Vagina (tissue), 2 donors: ENCODE measurements around the gene DHX35. TPM values are rescaled to one million over a fixed set of nuclear protein-coding genes. Genes with fewer than 3 reads are reported as not detected.

Experiments
- DNase-seq, 2 donors: peaks; one replicate each; pipeline ENCODE4 v3.0.0-alpha.2; 2017; ENCODE audit errors: extremely low spot score in 2 of 2
- H3K27ac ChIP-seq: fragments of 200-600 bp; sonication (generic); one replicate; pipeline ENCODE4 v1.5.1; 2019
- H3K27me3 ChIP-seq: fragments of 200-600 bp; sonication (generic); one replicate; pipeline ENCODE4 v1.5.1; 2019
- H3K36me3 ChIP-seq, 2 donors: fragments of 200-600 bp; sonication (generic); one replicate each; pipeline ENCODE4 v1.5.1; 2017 to 2019
- H3K4me1 ChIP-seq: fragments of 200-600 bp; sonication (generic); one replicate; pipeline ENCODE4 v1.5.1; 2019
- H3K4me3 ChIP-seq, 2 donors: fragments of 200-600 bp; sonication (generic); 1 replicate in 1 of 2; 2 replicates in 1 of 2; pipeline ENCODE4 v1.5.1; 2016 to 2019
- H3K9me3 ChIP-seq: fragments of 200-600 bp; sonication (generic); one replicate; pipeline ENCODE4 v1.5.1; 2019
- CTCF ChIP-seq, 3 experiments: fragments of 450-650 bp in 2 of 3; fragments of 200-600 bp in 1 of 3; sonication (generic) in 1 of 3; IDR thresholded peaks; one replicate each; pipeline ENCODE4 v1.5.1; 2017 to 2019; ENCODE audit warnings: antibody characterized with exemption in 3 of 3, mild to moderate bottlenecking in 2 of 3, moderate library complexity in 2 of 3
- POLR2A ChIP-seq, 2 donors: fragments of 450-650 bp; IDR thresholded peaks; one replicate each; pipeline ENCODE4 v1.6.1; 2017; ENCODE audit warnings: antibody characterized with exemption in 2 of 2, mild to moderate bottlenecking in 2 of 2, moderate library complexity in 2 of 2
- POLR2AphosphoS5 ChIP-seq, 2 donors: sonication (generic); formaldehyde crosslinking; IDR thresholded peaks; one replicate each; pipeline ENCODE4 v1.9.0; 2017; ENCODE audit warnings: antibody characterized with exemption in 2 of 2, mild to moderate bottlenecking in 2 of 2, low read depth in 1 of 2; ENCODE audit not compliant: insufficient read depth in 1 of 2
- intact Hi-C: fragments of 100-400 bp; cut with DNase I; formaldehyde crosslinking; loops from one replicate; pipeline ENCODE4 v1.15.1; 2023
- total RNA-seq: library from RNA; depleted of rRNA; stranded (reverse); fragments of >200 nt; gene quantifications from one replicate; pipeline ENCODE4 v1.2.3, GENCODE V29; 2016

Gene DHX35
- total RNA-seq, 1 donor from 2014 or later: 13.0 TPM

GRCh38 chr20:39036011-39036410 is 73.9 kb downstream of the DHX35 start:
- Histone ChIP-seq H3K4me1 (no peaks in the 10 kb centered on the region), H3K9me3 (no peaks in the 10 kb centered on the region), H3K4me3 (no peak overlapping the region), H3K36me3 (peaks cover 0 to 48% of the 10 kb centered on the region in 2 donors), H3K27ac (no peak overlapping the region), H3K27me3 (no peaks in the 10 kb centered on the region)
- DNase-seq: no peak
- TF ChIP-seq CTCF (IDR thresholded peaks at IDR 0.05) (no peak), POLR2A (IDR thresholded peaks at IDR 0.05) (no peak), POLR2AphosphoS5 (IDR thresholded peaks at IDR 0.05; ENCODE audit: insufficient read depth in 1 of 2, low read depth in 1 of 2) (no peak)
- intact Hi-C loops: no loop called here

- Histone ChIP-seq H3K4me3 (no peak overlapping the region), H3K4me1 (no peaks in the 10 kb centered on the region), H3K36me3 (peaks cover 0 to 40% of the 10 kb centered on the region in 2 donors), H3K9me3 (no peaks in the 10 kb centered on the region), H3K27ac (no peak overlapping the region), H3K27me3 (no peaks in the 10 kb centered on the region)
- TF ChIP-seq CTCF (IDR thresholded peaks at IDR 0.05): no peak
- no peak for TF ChIP-seq POLR2AphosphoS5 (IDR thresholded peaks at IDR 0.05; ENCODE audit: insufficient read depth in 1 of 2, low read depth in 1 of 2)
- TF ChIP-seq POLR2A (IDR thresholded peaks at IDR 0.05): no peak
- no peak for DNase-seq
- intact Hi-C loops: no loop called here
Measured at GRCh38 chr20:39036851-39037250, 74.7 kb downstream of the DHX35 start.

- DNase-seq: no peak
- Histone ChIP-seq H3K27me3 (no peaks in the 10 kb centered on the region), H3K4me1 (peaks cover 3% of the 10 kb centered on the region), H3K36me3 (peaks cover 0 to 37% of the 10 kb centered on the region in 2 donors), H3K9me3 (no peaks in the 10 kb centered on the region), H3K4me3 (no peak overlapping the region), H3K27ac (no peak overlapping the region)
- no peak for TF ChIP-seq POLR2AphosphoS5 (IDR thresholded peaks at IDR 0.05; ENCODE audit: insufficient read depth in 1 of 2, low read depth in 1 of 2)
- no peak for TF ChIP-seq CTCF (IDR thresholded peaks at IDR 0.05)
- no peak for TF ChIP-seq POLR2A (IDR thresholded peaks at IDR 0.05)
- intact Hi-C loops: no loop called here
Measured at GRCh38 chr20:39038047-39038446, 75.9 kb downstream of the DHX35 start.

- Histone ChIP-seq H3K27me3 (no peaks in the 10 kb centered on the region), H3K9me3 (no peaks in the 10 kb centered on the region), H3K4me1 (peaks cover 4% of the 10 kb centered on the region), H3K27ac (no peak overlapping the region), H3K36me3 (peaks cover 0 to 32% of the 10 kb centered on the region in 2 donors), H3K4me3 (no peak overlapping the region)
- intact Hi-C loops: no loop called here
- TF ChIP-seq POLR2AphosphoS5 (IDR thresholded peaks at IDR 0.05; ENCODE audit: insufficient read depth in 1 of 2, low read depth in 1 of 2) (no peak), CTCF (IDR thresholded peaks at IDR 0.05) (no peak), POLR2A (IDR thresholded peaks at IDR 0.05) (no peak)
- DNase-seq: no peak
Measured at GRCh38 chr20:39038495-39038894, 76.4 kb downstream of the DHX35 start.

GRCh38 chr20:39039261-39039660 is 77.1 kb downstream of the DHX35 start:
- TF ChIP-seq CTCF (IDR thresholded peaks at IDR 0.05): no peak
- Histone ChIP-seq H3K36me3 (peaks cover 0 to 25% of the 10 kb centered on the region in 2 donors), H3K4me3 (no peak overlapping the region), H3K9me3 (no peaks in the 10 kb centered on the region), H3K27ac (no peak overlapping the region), H3K4me1 (peaks cover 4% of the 10 kb centered on the region), H3K27me3 (no peaks in the 10 kb centered on the region)
- intact Hi-C loops: no loop called here
- no peak for DNase-seq
